BE2C (cell line): ENCODE results near the gene MLPH.

Source experiments
- DNase-seq: peaks from one replicate; pipeline ENCODE4 v3.0.0-alpha.2; 2020
- H3K27me3 ChIP-seq: fragments of 250-450 bp; sonication (Bioruptor Pico); 2 replicates; pipeline ENCODE4 v1.5.1; 2020; ENCODE audit warnings: mild to moderate bottlenecking
- H3K36me3 ChIP-seq: fragments of 250-450 bp; sonication (Bioruptor Pico); 2 replicates; pipeline ENCODE4 v1.5.1; 2020; ENCODE audit warnings: mild to moderate bottlenecking
- H3K4me1 ChIP-seq: fragments of 250-450 bp; sonication (Bioruptor Pico); 2 replicates; pipeline ENCODE4 v1.5.1; 2020
- H3K4me3 ChIP-seq: 2 replicates; pipeline ENCODE4 v1.5.1; 2011; ENCODE audit warnings: low read depth, low read length
- H3K9me3 ChIP-seq: fragments of 250-450 bp; sonication (Bioruptor Pico); 2 replicates; pipeline ENCODE4 v1.5.1; 2020
- CTCF ChIP-seq: IDR thresholded peaks from 2 replicates; pipeline ENCODE4 v1.5.1; 2012; ENCODE audit warnings: mild to moderate bottlenecking, low read depth, low read length

MLPH gene

GRCh38 chr2:237497009-237497837, 10.2 kb downstream of the MLPH start:
- Histone ChIP-seq H3K27me3 (no peaks in the 10 kb centered on the region), H3K4me3 (no peak overlapping the region), H3K9me3 (no peaks in the 10 kb centered on the region), H3K36me3 (no peaks in the 10 kb centered on the region), H3K4me1 (peaks cover 8% of the 10 kb centered on the region)
- TF ChIP-seq CTCF, result no peak
- no peak for DNase-seq

GRCh38 chr2:237497838-237498186, 10.8 kb downstream of the MLPH start:
- no peak for TF ChIP-seq CTCF
- H3K36me3 ChIP-seq, result no peaks in the 10 kb centered on the region
- no peaks in the 10 kb centered on the region for H3K9me3 ChIP-seq
- H3K4me1 ChIP-seq, result peaks cover 8% of the 10 kb centered on the region
- H3K27me3 ChIP-seq, result no peaks in the 10 kb centered on the region
- H3K4me3 ChIP-seq, result no peak overlapping the region
- DNase-seq, result no peak

GRCh38 chr2:237498341-237498740, 11.3 kb downstream of the MLPH start:
- H3K4me1 ChIP-seq, result peaks cover 8% of the 10 kb centered on the region
- no peak overlapping the region for H3K4me3 ChIP-seq
- H3K9me3 ChIP-seq, result no peaks in the 10 kb centered on the region
- H3K36me3 ChIP-seq, result no peaks in the 10 kb centered on the region
- no peak for TF ChIP-seq CTCF
- no peaks in the 10 kb centered on the region for H3K27me3 ChIP-seq
- DNase-seq, result no peak

GRCh38 chr2:237500681-237501424, 13.8 kb downstream of the MLPH start:
- TF ChIP-seq CTCF, result no peak
- Histone ChIP-seq H3K27me3 (no peaks in the 10 kb centered on the region), H3K4me1 (peaks cover 8% of the 10 kb centered on the region), H3K4me3 (0 out of 2 replicates have a peak overlapping the region, but pooled peaks have one; percentile 14), H3K9me3 (no peaks in the 10 kb centered on the region), H3K36me3 (no peaks in the 10 kb centered on the region)
- peak; percentile 51 for DNase-seq

- H3K4me3 ChIP-seq, result no peak overlapping the region
- no peak for TF ChIP-seq CTCF
- peaks cover 8% of the 10 kb centered on the region for H3K4me1 ChIP-seq
- no peak for DNase-seq
- H3K9me3 ChIP-seq, result no peaks in the 10 kb centered on the region
- H3K27me3 ChIP-seq, result no peaks in the 10 kb centered on the region
- H3K36me3 ChIP-seq, result no peaks in the 10 kb centered on the region
Observed at GRCh38 chr2:237501892-237502513, 15.0 kb downstream of the MLPH start.

GRCh38 chr2:237503201-237503600, 16.1 kb downstream of the MLPH start:
- Histone ChIP-seq H3K4me3 (no peak overlapping the region), H3K36me3 (no peaks in the 10 kb centered on the region), H3K4me1 (peaks cover 8% of the 10 kb centered on the region), H3K27me3 (no peaks in the 10 kb centered on the region), H3K9me3 (no peaks in the 10 kb centered on the region)
- TF ChIP-seq CTCF, result no peak
- DNase-seq, result no peak
